Skeletal muscle tissue (tissue), 4 donors: ENCODE results near the gene EFHD1. TPM values are rescaled to one million over a fixed set of nuclear protein-coding genes. Genes with fewer than 3 reads are reported as not detected.

Source experiments
- H3K27ac ChIP-seq: one replicate; pipeline ENCODE4 v1.7.0; 2013; ENCODE audit warnings: mild to moderate bottlenecking, low read depth, low read length, inconsistent platforms
- H3K27me3 ChIP-seq, 3 donors: one replicate each; pipeline ENCODE4 v1.7.0; 2013; ENCODE audit warnings: low read length in 3 of 3; ENCODE audit not compliant: control insufficient read depth in 3 of 3, insufficient read depth in 3 of 3
- H3K36me3 ChIP-seq, 3 donors: one replicate each; pipeline ENCODE4 v1.7.0; 2013; ENCODE audit warnings: low read length in 3 of 3; ENCODE audit not compliant: control insufficient read depth in 3 of 3, insufficient read depth in 3 of 3
- H3K4me1 ChIP-seq, 3 donors: one replicate each; pipeline ENCODE4 v1.7.0; 2013; ENCODE audit warnings: low read length in 3 of 3, mild to moderate bottlenecking in 3 of 3; ENCODE audit not compliant: control insufficient read depth in 3 of 3, insufficient read depth in 3 of 3
- H3K4me3 ChIP-seq, 3 donors: one replicate each; pipeline ENCODE4 v1.7.0; 2013; ENCODE audit warnings: low read length in 3 of 3
- H3K9ac ChIP-seq, 3 donors: one replicate each; pipeline ENCODE4 v1.7.0; 2013; ENCODE audit warnings: low read length in 3 of 3, mild to moderate bottlenecking in 3 of 3, moderate library complexity in 2 of 3, low read depth in 1 of 3
- H3K9me3 ChIP-seq, 3 donors: one replicate each; pipeline ENCODE4 v1.7.0; 2013; ENCODE audit warnings: low read length in 3 of 3; ENCODE audit not compliant: control insufficient read depth in 3 of 3
- total RNA-seq: library from RNA; depleted of rRNA; stranded (reverse); fragments of >200 nt; gene quantifications from one replicate; pipeline ENCODE4 v1.2.3, GENCODE V29; 2014
- donor health status: Osteomylitis.

The EFHD1 gene
- total RNA-seq, 1 donor from 2014 or later = 2.1 TPM

DNA sequence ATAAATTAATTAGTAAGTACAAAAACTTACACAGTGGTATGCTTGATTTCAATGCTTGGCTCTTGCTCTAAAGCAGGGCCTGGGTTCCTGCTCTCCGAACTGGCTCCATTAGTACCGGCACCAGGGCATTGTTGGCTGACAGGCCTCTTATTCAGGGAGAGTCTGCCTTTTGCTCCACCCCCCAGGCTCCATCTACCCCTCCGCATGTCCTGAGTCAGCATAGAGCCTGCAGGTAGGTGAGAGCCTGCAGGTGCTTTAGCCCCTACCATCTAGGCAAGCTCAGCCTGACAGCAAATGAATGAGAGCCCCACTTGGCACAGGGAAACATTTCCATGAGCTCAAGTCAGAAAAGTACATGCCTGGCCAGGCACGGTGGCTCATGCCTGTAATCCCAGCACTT is 35.1 kb upstream of the EFHD1 start:
- H3K27me3 ChIP-seq = no peaks in the 10 kb centered on the region

DNA sequence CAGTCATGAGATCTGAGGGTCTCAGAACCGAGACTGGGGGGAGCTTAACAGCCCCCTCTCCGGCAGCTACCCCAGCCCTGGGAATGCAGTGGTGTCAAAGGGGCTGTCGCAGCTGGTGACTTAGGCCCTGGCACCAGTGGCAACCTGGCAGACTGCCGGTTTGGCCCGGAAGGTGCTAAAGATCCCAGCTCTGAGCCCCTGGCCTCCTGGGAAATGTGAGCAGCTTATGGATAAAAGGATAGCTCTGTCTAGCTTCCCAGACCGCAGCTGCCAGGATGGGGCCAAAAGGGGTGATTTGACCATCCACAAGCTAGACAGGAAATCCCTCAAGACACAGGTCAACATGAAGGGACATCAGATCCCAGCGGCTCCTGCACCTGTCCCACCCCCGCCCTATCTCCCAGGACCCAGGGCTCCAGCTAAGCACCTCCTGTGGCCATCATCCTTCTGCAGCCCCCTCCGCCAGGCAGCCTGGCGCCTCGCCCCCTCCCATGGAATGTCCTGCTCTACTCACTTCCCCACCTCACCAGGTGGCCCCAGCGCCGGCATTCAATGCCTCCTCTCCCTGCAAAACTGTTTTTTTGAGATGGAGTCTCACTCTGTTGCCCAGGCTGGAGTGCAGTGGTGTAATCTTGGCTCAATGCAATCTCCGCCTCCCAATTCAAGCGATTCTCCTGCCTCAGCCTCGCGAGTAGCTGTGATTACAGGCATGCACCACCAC is 33.2 kb upstream of the EFHD1 start:
- Histone ChIP-seq H3K9me3 (no peaks in the 10 kb centered on the region), H3K27ac (peak overlapping the region; percentile 14), H3K4me1 (peaks cover 11 to 16% (median 12%) of the 10 kb centered on the region in 3 donors), H3K9ac (no peak overlapping the region), H3K4me3 (no peak overlapping the region), H3K36me3 (no peaks in the 10 kb centered on the region), H3K27me3 (no peaks in the 10 kb centered on the region)

More for the DNA sequence above, 35.1 kb upstream of the EFHD1 start:
- peaks cover 14 to 25% (median 16%) of the 10 kb centered on the region in 3 donors for H3K4me1 ChIP-seq
- H3K9ac ChIP-seq = no peak overlapping the region
- H3K36me3 ChIP-seq = no peaks in the 10 kb centered on the region
- no peak overlapping the region for H3K4me3 ChIP-seq
- no peak overlapping the region for H3K27ac ChIP-seq
- H3K9me3 ChIP-seq = no peaks in the 10 kb centered on the region

DNA sequence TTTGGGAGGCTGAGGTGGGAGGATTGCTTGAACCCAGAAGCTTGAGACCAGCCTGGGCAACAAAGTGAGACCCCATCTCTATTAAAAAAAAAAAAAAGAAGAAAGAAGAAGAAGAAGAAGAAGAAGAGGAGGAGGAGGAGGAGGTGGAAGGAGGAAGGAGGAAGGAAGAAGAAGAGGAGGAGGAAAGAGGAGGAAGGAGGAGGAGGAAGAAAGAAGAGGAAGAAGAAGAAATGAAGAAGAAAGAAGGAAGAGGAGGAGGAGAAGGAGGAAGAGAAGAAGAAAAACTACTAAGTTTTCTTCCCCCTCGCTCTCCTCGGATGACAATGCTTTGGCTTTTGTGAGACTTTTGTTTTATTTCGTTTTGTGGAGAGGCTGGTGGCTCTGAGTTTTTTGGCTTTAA is 30.1 kb upstream of the EFHD1 start:
- no peak overlapping the region for H3K9ac ChIP-seq
- H3K4me3 ChIP-seq = no peak overlapping the region
- H3K9me3 ChIP-seq = no peaks in the 10 kb centered on the region
- no peaks in the 10 kb centered on the region for H3K36me3 ChIP-seq
- H3K27me3 ChIP-seq = no peaks in the 10 kb centered on the region
- peaks cover 16 to 17% (median 17%) of the 10 kb centered on the region in 3 donors for H3K4me1 ChIP-seq
- no peak overlapping the region for H3K27ac ChIP-seq

DNA sequence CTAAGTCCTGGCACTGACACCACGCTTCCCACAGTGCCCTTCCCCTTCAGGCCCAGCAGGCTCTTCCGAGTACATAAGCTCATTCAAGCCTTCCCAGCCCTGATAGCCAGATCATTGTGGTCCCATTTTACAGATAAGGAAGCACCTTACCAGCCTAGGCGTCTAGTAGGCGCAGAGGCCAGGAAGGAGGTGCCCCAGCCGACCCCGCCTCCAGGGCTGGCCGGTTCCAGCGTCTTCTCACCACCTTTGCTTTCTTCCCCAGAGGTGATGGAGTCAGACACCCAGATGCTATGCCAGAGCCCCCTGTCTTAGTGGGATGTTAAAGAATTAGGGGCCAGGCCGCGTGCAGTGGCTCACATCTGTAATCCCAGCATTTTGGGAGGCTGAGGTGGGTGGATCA is 28.9 kb upstream of the EFHD1 start:
- no peak overlapping the region for H3K27ac ChIP-seq
- H3K9ac ChIP-seq = no peak overlapping the region
- H3K36me3 ChIP-seq = no peaks in the 10 kb centered on the region
- no peaks in the 10 kb centered on the region for H3K9me3 ChIP-seq
- H3K27me3 ChIP-seq = no peaks in the 10 kb centered on the region
- peaks cover 11 to 15% (median 12%) of the 10 kb centered on the region in 3 donors for H3K4me1 ChIP-seq
- no peak overlapping the region for H3K4me3 ChIP-seq

DNA sequence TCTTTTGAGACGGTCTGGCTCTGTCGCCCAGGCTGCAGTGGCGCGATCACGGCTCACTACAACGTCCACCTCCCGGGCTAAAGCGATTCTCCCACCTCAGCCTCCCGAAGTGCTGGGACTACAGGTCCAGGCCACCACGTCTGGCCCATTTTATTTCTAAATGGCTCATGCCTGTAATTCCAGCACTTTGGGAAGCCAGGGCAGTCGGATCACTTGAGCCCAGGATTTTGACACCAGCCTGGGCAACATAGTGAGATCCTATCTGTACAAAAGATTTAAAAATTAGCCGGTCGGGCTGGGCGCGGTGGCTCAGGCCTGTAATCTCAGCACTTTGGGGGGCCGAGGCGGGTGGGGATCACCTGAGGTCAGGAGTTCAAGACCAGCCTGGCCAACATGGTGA is 26.4 kb upstream of the EFHD1 start:
- peaks cover 0 to 7% (median 5%) of the 10 kb centered on the region in 3 donors for H3K4me1 ChIP-seq

DNA sequence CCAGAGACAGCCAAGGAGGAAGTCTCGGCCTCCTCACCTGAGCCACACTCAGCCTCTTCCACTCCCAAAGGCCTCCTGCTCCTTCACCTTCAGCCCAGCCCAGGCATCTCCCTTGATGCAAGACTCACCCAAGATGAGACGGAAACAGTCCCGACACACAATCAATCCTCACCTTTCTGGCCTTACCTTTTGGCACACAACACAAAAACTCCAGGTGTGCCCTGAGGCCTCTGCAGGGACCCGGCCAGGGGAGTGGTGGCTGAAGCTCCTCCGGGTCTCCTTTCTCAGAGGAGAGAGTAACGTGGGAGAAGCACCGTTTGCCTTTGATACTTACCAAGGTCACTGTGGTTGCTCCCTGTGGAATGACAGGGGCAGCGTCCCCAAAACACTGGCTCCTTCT is 23.8 kb upstream of the EFHD1 start:
- H3K36me3 ChIP-seq = no peaks in the 10 kb centered on the region
- peaks cover 0 to 7% (median 5%) of the 10 kb centered on the region in 3 donors for H3K4me1 ChIP-seq

More for the DNA sequence above, 26.4 kb upstream of the EFHD1 start:
- Histone ChIP-seq H3K27ac (no peak overlapping the region), H3K9me3 (no peaks in the 10 kb centered on the region), H3K9ac (no peak overlapping the region), H3K36me3 (no peaks in the 10 kb centered on the region), H3K27me3 (no peaks in the 10 kb centered on the region), H3K4me3 (no peak overlapping the region)

DNA sequence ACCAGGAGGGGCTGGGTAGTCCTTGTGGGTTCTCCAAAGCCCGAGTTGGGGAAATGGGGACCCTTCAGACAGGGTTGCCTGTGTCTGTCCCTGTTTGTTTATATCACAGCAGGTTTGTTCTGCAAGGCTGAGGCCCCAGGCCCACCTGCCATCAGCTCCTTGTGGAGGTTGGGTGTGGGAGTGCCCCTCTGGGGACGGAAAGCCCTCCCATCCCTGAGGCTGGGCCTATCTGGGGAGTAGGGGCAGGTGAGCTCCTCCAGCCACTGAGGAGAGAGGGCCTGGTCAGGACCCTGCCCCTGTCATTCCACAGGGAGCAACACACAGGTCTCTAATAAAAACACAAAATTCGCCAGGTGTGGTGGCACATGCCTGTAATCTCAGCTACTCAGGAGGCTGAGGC is 23.3 kb upstream of the EFHD1 start:
- Histone ChIP-seq H3K27ac (no peak overlapping the region), H3K27me3 (no peaks in the 10 kb centered on the region), H3K9me3 (no peaks in the 10 kb centered on the region), H3K36me3 (no peaks in the 10 kb centered on the region), H3K4me1 (peaks cover 0 to 7% (median 5%) of the 10 kb centered on the region in 3 donors), H3K4me3 (no peak overlapping the region), H3K9ac (no peak overlapping the region)

More for the DNA sequence above, 23.8 kb upstream of the EFHD1 start:
- no peak overlapping the region for H3K27ac ChIP-seq
- no peaks in the 10 kb centered on the region for H3K9me3 ChIP-seq
- H3K9ac ChIP-seq = no peak overlapping the region
- H3K4me3 ChIP-seq = no peak overlapping the region
- H3K27me3 ChIP-seq = no peaks in the 10 kb centered on the region

DNA sequence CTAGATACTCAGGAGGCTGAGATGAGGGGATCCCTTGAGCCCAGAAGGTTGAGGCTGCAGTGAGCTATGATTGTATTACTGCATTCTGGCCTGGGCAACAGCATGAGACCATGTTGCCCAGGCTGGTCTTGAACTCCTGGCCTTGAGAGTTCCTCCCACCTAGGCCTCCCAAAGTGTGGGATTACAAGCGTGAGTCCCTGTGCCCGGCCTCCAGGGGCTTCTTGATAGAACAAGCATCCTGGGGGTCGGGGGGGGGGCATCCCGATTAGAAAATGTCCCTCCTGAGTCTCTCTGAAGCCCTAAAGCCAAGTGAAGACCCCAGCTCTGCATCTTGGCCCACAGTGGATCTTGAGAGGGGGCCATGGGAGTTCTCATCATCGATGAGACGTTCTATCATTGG is 22.3 kb upstream of the EFHD1 start:
- Histone ChIP-seq H3K36me3 (no peaks in the 10 kb centered on the region), H3K4me1 (peaks cover 0 to 4% (median 2%) of the 10 kb centered on the region in 3 donors), H3K9ac (no peak overlapping the region), H3K9me3 (no peaks in the 10 kb centered on the region), H3K4me3 (no peak overlapping the region), H3K27ac (no peak overlapping the region), H3K27me3 (no peaks in the 10 kb centered on the region)

DNA sequence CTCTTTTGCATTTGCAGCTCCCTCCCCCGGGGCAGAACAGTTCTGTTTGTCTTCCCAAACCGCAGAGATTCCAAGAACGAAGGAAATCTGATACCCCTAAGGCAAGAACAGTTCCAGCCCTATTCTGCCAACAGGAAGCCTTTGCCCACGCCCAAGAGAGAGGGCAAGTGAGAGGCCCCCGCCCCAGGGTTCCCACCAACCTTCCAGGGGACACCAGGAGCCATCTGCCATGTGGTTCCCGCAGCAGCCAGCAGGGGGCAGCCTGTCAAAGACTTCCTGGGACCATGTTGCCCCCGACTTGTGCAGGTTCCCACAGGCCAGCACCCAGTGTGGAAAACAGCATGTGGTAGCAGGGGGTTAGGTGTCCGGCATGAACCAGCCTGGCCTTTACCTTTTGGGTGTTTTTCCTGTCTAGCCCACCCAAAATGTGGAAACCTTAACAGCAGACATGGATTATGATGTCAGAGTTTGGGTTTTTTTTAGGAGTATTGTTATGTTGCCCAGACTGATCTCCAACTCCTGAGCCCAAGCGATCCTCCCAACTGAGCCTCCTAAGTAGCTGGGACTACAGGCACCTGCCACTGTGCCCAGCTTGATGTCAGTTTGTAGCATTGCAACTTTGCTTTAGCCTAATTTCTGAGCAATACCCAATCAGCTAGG is 21.7 kb upstream of the EFHD1 start:
- no peak overlapping the region for H3K27ac ChIP-seq
- no peaks in the 10 kb centered on the region for H3K27me3 ChIP-seq
- H3K4me3 ChIP-seq = no peak overlapping the region
- H3K9ac ChIP-seq = no peak overlapping the region
- peaks cover 0 to 2% (median 0%) of the 10 kb centered on the region in 3 donors for H3K4me1 ChIP-seq
- no peaks in the 10 kb centered on the region for H3K36me3 ChIP-seq
- no peaks in the 10 kb centered on the region for H3K9me3 ChIP-seq

DNA sequence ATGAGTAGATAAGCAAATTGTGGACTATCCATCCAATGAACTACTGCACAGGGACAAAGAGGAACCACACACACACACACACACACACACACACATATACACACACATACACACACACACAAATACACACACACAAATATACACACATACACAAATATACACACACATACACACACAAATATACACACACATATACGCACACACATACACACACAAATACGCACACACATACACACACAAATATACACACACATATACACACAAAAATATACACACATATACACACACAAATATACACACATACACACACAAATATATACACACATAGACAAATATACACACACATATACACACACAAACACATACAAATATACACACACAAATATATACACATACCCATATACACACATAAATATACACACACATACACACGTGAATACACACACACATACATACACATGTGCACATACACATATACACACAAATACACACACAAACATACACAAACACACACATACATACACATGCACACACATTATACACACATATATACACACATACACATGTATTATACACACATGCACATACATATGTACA is 19.8 kb upstream of the EFHD1 start:
- no peak overlapping the region for H3K27ac ChIP-seq

More for the DNA sequence above, 19.8 kb upstream of the EFHD1 start:
- Histone ChIP-seq H3K4me3 (no peak overlapping the region), H3K4me1 (peaks cover 0 to 2% (median 0%) of the 10 kb centered on the region in 3 donors), H3K9ac (no peak overlapping the region), H3K27me3 (no peaks in the 10 kb centered on the region), H3K36me3 (no peaks in the 10 kb centered on the region), H3K9me3 (no peaks in the 10 kb centered on the region)
